HCT116 (cell line): ENCODE results near the gene EGR4.

Source experiments
- CBX3 ChIP-seq: IDR thresholded peaks from 2 replicates; pipeline ENCODE4 v1.6.1; 2012; ENCODE audit warnings: low read depth
- EGR1 ChIP-seq: IDR thresholded peaks from 2 replicates; pipeline ENCODE4 v1.6.1; 2012; ENCODE audit warnings: low read depth
- JUND ChIP-seq: IDR thresholded peaks from 2 replicates; pipeline ENCODE4 v1.6.1; 2012
- POLR2A ChIP-seq: IDR thresholded peaks from 2 replicates; pipeline ENCODE4 v1.7.0; 2011; ENCODE audit warnings: borderline replicate concordance; ENCODE audit not compliant: insufficient read depth, insufficient read length; ENCODE audit errors: extremely low read depth
- POLR2AphosphoS5 ChIP-seq: IDR thresholded peaks from 2 replicates; pipeline ENCODE4 v1.6.1; 2011; ENCODE audit warnings: mild to moderate bottlenecking, low read depth, low read length, moderate library complexity
- SRF ChIP-seq: IDR thresholded peaks from 2 replicates; pipeline ENCODE4 v1.6.1; 2012; ENCODE audit warnings: low read depth
- TF ChIP-seq, protein P1 (sequence below), 3 experiments: fragments of 200-600 bp in 1 of 3; sonication (generic) in 1 of 3; IDR thresholded peaks in 2 of 3; conservative IDR thresholded peaks in 1 of 3; 2 replicates each; pipeline ENCODE4 v1.5.1; 2012 to 2017; ENCODE audit warnings: low read depth in 2 of 3, low read length in 2 of 3, antibody characterized with exemption in 1 of 3, borderline replicate concordance in 1 of 3, control low read depth in 1 of 3, mild to moderate bottlenecking in 1 of 3, mixed read lengths in 1 of 3, mixed run types in 1 of 3, moderate library complexity in 1 of 3; ENCODE audit not compliant: insufficient read depth in 1 of 3
- TF ChIP-seq, protein P2 (sequence below): IDR thresholded peaks from 2 replicates; pipeline ENCODE4 v1.6.1; 2012
- TF ChIP-seq, protein P3 (sequence below): IDR thresholded peaks from 2 replicates; pipeline ENCODE4 v1.6.1; 2012; ENCODE audit warnings: low read depth

DNA sequence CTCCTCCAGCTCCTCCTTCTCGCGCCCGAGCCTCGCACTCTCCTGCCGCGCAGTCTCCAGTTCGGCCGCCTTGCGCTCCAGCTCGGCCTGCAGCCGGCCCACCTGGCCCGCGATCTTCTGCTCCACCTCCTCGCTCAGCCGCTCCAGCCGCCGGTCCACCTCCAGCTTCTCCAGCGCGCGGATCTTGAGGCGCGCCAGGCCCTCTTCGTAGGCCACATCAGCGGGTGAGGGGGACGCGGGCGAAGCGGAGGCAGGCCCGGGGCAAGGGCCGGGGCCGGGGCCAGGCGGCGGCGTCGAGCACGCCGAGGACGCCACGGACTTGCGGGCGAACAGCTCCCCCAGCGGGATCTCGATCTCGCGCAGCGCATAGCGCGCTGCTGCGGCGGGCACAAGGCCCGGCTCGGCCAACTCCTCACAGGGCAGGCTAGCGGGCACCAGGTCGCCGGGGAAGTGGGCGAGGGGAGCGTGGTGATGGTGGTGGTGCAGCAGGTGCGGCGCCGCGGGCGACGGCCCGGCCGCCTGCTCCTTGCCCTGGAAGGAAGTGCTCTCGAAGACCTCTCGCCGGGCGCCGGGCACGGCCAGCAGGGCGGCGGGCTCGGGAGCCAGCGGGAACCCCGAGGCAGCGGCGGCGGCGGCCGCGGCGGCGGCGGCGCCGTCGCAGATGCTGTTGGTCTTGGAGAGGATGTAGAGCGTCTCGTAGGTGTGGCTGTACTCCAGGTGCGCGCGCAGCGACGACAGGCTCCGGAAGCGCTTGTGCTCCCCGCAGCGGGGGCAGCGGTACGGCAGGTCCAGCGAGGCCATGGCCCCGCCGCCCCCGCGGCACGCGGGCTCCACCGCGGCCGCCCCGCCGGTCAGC lies 24.3 kb downstream of the EGR4 start:
- TF ChIP-seq, protein P1, sequence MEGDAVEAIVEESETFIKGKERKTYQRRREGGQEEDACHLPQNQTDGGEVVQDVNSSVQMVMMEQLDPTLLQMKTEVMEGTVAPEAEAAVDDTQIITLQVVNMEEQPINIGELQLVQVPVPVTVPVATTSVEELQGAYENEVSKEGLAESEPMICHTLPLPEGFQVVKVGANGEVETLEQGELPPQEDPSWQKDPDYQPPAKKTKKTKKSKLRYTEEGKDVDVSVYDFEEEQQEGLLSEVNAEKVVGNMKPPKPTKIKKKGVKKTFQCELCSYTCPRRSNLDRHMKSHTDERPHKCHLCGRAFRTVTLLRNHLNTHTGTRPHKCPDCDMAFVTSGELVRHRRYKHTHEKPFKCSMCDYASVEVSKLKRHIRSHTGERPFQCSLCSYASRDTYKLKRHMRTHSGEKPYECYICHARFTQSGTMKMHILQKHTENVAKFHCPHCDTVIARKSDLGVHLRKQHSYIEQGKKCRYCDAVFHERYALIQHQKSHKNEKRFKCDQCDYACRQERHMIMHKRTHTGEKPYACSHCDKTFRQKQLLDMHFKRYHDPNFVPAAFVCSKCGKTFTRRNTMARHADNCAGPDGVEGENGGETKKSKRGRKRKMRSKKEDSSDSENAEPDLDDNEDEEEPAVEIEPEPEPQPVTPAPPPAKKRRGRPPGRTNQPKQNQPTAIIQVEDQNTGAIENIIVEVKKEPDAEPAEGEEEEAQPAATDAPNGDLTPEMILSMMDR (IDR thresholded peaks at IDR 0.05 in 2 of 3, conservative IDR thresholded peaks at IDR 0.05 in 1 of 3; ENCODE audit: borderline replicate concordance in 1 of 3, insufficient read depth in 1 of 3, low read depth in 2 of 3, low read length in 2 of 3) = peak in 2 of 3 experiments; percentile 36 to 37; a peak in 4 of 6 replicates
- TF ChIP-seq POLR2AphosphoS5 (peak; percentile 91), EGR1 (peak; percentile 64), CBX3 (peak; percentile 40; the same call in 1 of the 2 replicates), SRF (no peak), POLR2A (peak; percentile 68), JUND (peak; percentile 50)
- TF ChIP-seq, protein P2, sequence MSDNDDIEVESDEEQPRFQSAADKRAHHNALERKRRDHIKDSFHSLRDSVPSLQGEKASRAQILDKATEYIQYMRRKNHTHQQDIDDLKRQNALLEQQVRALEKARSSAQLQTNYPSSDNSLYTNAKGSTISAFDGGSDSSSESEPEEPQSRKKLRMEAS = peak; percentile 74
- TF ChIP-seq, protein P3, sequence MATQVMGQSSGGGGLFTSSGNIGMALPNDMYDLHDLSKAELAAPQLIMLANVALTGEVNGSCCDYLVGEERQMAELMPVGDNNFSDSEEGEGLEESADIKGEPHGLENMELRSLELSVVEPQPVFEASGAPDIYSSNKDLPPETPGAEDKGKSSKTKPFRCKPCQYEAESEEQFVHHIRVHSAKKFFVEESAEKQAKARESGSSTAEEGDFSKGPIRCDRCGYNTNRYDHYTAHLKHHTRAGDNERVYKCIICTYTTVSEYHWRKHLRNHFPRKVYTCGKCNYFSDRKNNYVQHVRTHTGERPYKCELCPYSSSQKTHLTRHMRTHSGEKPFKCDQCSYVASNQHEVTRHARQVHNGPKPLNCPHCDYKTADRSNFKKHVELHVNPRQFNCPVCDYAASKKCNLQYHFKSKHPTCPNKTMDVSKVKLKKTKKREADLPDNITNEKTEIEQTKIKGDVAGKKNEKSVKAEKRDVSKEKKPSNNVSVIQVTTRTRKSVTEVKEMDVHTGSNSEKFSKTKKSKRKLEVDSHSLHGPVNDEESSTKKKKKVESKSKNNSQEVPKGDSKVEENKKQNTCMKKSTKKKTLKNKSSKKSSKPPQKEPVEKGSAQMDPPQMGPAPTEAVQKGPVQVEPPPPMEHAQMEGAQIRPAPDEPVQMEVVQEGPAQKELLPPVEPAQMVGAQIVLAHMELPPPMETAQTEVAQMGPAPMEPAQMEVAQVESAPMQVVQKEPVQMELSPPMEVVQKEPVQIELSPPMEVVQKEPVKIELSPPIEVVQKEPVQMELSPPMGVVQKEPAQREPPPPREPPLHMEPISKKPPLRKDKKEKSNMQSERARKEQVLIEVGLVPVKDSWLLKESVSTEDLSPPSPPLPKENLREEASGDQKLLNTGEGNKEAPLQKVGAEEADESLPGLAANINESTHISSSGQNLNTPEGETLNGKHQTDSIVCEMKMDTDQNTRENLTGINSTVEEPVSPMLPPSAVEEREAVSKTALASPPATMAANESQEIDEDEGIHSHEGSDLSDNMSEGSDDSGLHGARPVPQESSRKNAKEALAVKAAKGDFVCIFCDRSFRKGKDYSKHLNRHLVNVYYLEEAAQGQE = no peak
